HG02798 (cell line): Measurements from ENCODE around the gene KPNA4.
A peak's percentile ranks its signal among the peaks of the same experiment; 100 is the strongest.
"Not testable (repeated sequence)": the region's sequence is repeated elsewhere in the genome, so short reads cannot be mapped to it uniquely, and the experiment has no call there.

Source experiments
- ATAC-seq: cut with Tn5 transposase; IDR thresholded peaks from one replicate; pipeline ENCODE4 v1.9.1; 2021; ENCODE audit warnings: mild to moderate bottlenecking; ENCODE audit not compliant: unreplicated experiment, poor library complexity

Gene KPNA4

DNA sequence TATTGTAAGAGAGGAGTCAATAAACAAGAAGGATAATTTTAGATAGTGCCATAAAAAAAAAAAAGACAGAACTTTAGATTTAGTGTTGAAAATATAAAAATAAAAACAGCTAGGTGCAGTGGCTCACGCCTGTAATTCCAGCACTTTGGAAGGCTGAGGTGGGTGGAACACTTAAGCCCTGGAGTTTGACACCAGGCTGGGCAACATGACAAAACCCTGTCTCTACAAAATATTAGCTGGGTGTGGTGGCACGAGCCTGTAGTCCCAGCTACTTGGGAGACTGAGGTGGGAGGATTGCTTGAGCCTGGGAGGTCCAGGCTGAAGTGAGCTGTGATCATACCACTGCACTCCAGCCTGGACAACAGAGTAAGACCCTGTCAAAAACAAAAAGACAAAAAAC, 49.0 kb downstream of the KPNA4 start:
- not testable (repeated sequence) for ATAC-seq

- ATAC-seq: no peak
Measured at GRCh38 chr3:160501325-160501724, 64.0 kb downstream of the KPNA4 start.

GRCh38 chr3:160498202-160498601, 67.2 kb downstream of the KPNA4 start:
- ATAC-seq: no peak

GRCh38 chr3:160490166-160490565, 75.2 kb downstream of the KPNA4 start:
- ATAC-seq: no peak

DNA sequence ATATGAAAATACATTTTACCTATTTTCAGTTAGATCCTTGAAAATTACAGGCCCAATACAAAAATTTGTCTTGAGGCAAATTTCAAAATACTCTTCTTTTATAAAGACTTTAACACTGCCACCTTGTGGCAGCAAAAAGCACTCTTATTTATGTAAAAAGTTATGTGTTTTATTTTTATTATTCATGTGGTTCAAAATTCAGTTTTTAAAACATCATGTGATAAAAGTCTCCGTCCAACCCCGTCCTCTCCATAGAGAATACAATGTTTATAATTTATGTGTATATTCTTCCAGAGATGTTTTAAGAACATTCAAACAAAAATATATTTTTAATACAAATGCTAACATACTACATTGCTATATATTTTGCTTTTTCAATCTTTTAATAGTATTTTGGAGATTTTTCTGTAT, 78.9 kb downstream of the KPNA4 start:
- no peak for ATAC-seq

- ATAC-seq: no peak
Measured at GRCh38 chr3:160482796-160483195, 82.6 kb downstream of the KPNA4 start.

GRCh38 chr3:160481856-160482255, 83.5 kb downstream of the KPNA4 start:
- ATAC-seq: no peak

- no peak for ATAC-seq
Measured at GRCh38 chr3:160480931-160481330, 84.4 kb downstream of the KPNA4 start.

- no peak for ATAC-seq
Measured at GRCh38 chr3:160479376-160479775, 86.0 kb downstream of the KPNA4 start.

DNA sequence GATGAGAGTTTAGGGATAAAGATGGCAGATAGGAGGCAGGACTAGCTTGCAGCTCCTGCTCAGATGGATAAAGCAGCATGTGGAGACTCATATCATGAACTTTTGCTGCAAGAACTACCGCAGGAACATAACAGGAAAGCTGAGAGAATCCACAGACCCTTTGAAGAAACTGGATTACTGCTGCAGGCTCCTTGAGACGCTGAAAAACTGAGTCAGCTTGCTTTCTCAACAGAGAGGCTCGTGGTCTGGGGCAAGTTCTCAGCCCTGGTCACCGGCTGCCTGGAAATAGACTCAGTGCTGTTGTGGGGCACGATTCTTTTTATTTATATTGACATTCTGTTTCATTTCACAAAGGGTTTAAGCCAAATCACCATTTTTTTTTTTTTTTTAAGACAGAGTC, 87.0 kb downstream of the KPNA4 start:
- no peak for ATAC-seq

GRCh38 chr3:160477750-160478149, 87.6 kb downstream of the KPNA4 start:
- ATAC-seq: no peak

DNA sequence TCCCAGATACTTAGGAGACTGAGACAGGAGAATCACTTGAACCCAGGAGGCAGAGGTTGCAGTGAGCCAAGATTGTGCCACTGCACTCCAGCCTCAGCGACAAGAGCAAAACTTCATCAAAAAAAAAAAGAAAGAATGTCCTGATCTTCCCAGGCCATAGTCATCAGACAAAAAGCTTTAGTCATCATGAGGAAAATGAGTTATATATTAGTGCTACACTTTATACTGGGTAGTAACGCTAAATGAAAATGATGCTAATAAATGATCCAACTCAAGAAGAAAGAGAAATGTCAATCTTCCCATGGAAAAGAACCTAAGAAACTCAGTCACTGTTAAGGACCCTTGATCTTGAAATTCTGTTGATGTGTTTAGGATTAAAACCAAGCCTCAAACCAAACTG, 89.5 kb downstream of the KPNA4 start:
- ATAC-seq: no peak

DNA sequence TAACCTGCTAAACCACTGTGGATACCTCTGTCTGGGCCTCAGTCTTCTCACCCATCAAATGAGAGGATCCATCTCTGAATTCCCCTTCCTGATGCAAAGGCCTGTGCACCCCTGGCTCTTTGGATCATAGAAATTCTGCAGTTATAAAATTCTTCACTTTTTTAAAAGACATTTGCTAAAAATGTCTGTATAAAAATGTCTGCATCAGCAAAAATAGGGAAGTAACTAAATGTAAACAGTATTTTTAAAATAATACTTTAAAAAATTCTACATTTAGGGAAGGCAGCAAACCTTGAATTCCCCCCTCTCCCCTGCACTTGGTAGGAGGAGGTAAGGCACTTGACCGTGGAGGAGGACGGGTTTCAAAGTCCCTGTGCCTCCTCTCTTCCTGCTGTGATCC, 90.2 kb downstream of the KPNA4 start:
- no peak for ATAC-seq

DNA sequence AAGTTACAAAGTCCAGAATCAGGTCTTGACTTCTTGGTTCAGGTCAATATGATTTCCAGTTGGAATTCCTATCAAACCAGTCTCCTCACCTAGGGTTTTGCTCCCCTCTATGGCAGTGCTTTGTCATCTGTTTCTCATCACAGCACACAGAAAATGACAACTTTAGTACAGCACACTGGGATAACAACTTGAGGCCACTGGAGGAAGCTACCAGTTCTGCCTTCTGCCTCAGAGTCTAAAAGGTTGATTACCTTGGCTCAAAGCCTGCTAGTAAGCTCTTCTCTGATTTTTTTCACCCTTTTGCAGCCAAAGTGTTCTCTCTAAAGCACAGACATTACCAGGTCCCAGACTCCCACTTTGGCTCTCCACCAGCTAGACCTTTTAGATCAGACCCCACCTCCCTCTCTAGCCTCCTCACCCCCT, 90.9 kb downstream of the KPNA4 start:
- no peak for ATAC-seq

DNA sequence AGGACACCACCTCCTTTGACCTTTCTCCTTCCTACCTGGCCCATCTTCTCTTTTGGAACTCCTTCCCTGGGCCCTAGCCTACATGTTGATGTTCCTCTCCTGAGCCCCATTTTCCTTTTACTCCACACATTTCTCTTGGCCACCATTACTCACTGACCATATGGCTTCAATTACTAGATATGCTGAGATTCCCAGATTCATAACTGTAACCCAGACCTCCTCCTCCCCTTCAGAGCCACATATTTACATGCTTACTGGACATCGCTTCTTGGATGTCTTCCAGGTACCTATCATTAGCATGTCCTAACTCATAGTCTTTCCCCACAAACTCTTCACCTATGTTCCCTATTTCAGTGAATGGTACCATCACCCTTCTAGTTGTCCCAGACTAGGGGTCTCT, 91.4 kb downstream of the KPNA4 start:
- ATAC-seq: no peak

DNA sequence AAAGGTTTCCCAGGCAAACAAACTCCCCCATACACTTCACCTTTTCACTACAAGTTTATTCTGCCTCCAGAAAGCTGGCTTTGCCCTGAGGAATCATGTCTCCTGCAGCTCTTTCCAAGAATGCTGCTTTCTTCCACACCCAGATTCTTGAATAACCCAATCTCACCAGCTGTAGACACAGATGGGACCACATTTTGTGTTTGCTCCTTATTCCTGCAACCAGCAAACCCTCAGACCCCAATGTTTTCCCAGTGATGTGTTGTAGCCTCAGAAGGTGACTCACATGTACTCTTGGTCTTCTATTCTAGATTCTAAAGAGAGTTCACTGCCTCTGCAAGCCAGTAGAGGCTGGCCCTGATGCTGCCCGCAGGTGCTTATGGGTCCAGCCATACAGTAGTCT, 92.2 kb downstream of the KPNA4 start:
- ATAC-seq: no peak

DNA sequence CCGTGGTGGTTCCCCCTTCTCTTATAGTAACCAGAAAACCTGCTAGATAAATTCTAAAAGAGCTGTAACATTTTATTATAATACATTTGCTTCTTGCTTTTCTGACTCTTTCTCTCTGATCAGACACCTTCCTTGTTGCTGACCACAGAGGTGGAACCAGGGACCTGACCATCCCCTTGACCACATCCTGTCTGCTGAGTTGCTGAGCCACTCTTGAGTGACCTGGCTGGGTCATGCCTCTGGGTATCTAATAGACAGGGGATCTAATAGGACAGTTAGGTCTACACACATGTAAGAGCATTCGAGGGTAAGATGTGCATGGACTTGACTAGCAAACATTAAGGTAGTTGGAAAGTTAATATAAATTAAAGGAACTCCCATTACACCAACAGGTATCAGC, 93.0 kb downstream of the KPNA4 start:
- ATAC-seq: peak; percentile 65

- no peak for ATAC-seq
Measured at GRCh38 chr3:160471892-160472291, 93.5 kb downstream of the KPNA4 start.

- ATAC-seq: no peak
Measured at GRCh38 chr3:160470181-160470580, 95.2 kb downstream of the KPNA4 start.

GRCh38 chr3:160464971-160465370, 100.4 kb downstream of the KPNA4 start:
- ATAC-seq: no peak

- ATAC-seq: no peak
Measured at GRCh38 chr3:160464321-160464720, 101.0 kb downstream of the KPNA4 start.

- ATAC-seq: no peak
Measured at GRCh38 chr3:160460033-160460432, 105.3 kb downstream of the KPNA4 start.

DNA sequence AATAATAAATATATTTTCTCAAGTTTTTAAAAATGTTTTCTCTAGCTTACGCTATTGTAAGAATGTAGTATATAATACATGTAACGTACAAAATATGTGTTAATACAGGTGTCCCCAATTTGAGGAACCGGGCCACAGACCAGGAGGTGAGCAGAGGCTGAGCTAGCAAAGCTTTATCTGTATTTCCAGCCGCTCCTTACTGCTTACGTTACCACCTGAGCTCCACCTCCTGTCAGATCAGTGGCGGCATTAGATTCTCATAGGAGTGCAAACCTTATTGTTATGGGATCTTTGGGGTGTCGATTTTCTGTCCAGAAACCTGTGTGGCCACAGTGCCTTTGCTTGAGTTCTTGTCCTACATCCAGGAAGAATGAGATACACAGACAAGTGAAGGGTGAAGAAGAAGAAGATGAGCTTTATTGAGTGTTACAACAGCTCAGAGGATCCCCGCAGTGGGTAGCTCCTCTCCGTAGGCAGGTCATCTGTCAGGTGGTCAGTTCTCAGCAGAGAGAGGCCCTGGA, 105.9 kb downstream of the KPNA4 start:
- no peak for ATAC-seq
